ENCODE data around the gene FHIP1B. TPM values are rescaled to one million over a fixed set of nuclear protein-coding genes. Genes with fewer than 3 reads are reported as not detected.

FHIP1B gene
- total and polyA plus RNA-seq, 4 donors, result 12.3 to 21.2 (median 16.9) TPM

DNA sequence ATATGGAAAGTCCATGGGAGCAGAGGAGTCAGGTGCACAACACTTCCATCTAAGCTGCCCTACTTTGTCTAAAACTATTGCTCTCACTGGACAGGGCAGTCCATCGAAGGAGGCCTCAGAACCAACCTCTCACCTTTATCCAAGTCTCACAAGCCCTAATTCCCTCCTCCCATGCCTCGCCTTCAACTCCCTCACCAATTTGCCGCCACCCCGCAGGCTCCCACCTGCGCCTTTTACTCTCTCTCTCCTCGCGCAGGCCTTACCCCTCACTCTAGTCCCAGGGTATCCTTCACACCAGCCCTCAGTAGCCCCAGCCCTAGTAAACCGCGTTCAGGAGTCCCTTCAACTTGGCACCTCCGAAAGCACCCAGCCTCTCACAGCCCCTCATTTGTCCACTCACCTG, 451 bp downstream of the FHIP1B start:
- TF ChIP-seq RAD21 (IDR thresholded peaks at IDR 0.05), result no peak
- no peak for TF ChIP-seq FOXA1 (IDR thresholded peaks at IDR 0.05)
- TF ChIP-seq RXRA (IDR thresholded peaks at IDR 0.05), result no peak
- TF ChIP-seq, protein P1, sequence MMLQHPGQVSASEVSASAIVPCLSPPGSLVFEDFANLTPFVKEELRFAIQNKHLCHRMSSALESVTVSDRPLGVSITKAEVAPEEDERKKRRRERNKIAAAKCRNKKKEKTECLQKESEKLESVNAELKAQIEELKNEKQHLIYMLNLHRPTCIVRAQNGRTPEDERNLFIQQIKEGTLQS (IDR thresholded peaks at IDR 0.05), result no peak
- no peak for TF ChIP-seq FOXA2 (IDR thresholded peaks at IDR 0.05)
- no peak for TF ChIP-seq TAF1 (conservative IDR thresholded peaks at IDR 0.05)
- TF ChIP-seq SP1 (IDR thresholded peaks at IDR 0.05), result no peak
- TF ChIP-seq, protein P2, sequence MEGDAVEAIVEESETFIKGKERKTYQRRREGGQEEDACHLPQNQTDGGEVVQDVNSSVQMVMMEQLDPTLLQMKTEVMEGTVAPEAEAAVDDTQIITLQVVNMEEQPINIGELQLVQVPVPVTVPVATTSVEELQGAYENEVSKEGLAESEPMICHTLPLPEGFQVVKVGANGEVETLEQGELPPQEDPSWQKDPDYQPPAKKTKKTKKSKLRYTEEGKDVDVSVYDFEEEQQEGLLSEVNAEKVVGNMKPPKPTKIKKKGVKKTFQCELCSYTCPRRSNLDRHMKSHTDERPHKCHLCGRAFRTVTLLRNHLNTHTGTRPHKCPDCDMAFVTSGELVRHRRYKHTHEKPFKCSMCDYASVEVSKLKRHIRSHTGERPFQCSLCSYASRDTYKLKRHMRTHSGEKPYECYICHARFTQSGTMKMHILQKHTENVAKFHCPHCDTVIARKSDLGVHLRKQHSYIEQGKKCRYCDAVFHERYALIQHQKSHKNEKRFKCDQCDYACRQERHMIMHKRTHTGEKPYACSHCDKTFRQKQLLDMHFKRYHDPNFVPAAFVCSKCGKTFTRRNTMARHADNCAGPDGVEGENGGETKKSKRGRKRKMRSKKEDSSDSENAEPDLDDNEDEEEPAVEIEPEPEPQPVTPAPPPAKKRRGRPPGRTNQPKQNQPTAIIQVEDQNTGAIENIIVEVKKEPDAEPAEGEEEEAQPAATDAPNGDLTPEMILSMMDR (IDR thresholded peaks at IDR 0.05; ENCODE audit: low read depth, low read length, missing input control), result no peak
- no peak for TF ChIP-seq HNF4G (IDR thresholded peaks at IDR 0.05)
- TF ChIP-seq, protein P3, sequence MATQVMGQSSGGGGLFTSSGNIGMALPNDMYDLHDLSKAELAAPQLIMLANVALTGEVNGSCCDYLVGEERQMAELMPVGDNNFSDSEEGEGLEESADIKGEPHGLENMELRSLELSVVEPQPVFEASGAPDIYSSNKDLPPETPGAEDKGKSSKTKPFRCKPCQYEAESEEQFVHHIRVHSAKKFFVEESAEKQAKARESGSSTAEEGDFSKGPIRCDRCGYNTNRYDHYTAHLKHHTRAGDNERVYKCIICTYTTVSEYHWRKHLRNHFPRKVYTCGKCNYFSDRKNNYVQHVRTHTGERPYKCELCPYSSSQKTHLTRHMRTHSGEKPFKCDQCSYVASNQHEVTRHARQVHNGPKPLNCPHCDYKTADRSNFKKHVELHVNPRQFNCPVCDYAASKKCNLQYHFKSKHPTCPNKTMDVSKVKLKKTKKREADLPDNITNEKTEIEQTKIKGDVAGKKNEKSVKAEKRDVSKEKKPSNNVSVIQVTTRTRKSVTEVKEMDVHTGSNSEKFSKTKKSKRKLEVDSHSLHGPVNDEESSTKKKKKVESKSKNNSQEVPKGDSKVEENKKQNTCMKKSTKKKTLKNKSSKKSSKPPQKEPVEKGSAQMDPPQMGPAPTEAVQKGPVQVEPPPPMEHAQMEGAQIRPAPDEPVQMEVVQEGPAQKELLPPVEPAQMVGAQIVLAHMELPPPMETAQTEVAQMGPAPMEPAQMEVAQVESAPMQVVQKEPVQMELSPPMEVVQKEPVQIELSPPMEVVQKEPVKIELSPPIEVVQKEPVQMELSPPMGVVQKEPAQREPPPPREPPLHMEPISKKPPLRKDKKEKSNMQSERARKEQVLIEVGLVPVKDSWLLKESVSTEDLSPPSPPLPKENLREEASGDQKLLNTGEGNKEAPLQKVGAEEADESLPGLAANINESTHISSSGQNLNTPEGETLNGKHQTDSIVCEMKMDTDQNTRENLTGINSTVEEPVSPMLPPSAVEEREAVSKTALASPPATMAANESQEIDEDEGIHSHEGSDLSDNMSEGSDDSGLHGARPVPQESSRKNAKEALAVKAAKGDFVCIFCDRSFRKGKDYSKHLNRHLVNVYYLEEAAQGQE (IDR thresholded peaks at IDR 0.05), result no peak
- no peak for TF ChIP-seq NR2F2 (IDR thresholded peaks at IDR 0.05)
- TF ChIP-seq, protein P4, sequence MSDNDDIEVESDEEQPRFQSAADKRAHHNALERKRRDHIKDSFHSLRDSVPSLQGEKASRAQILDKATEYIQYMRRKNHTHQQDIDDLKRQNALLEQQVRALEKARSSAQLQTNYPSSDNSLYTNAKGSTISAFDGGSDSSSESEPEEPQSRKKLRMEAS (IDR thresholded peaks at IDR 0.05), result no peak
- no peak for TF ChIP-seq GABPA (IDR thresholded peaks at IDR 0.05 in 1 of 2, conservative IDR thresholded peaks at IDR 0.05 in 1 of 2)
- TF ChIP-seq EGR1 (IDR thresholded peaks at IDR 0.05; ENCODE audit: low read depth in 2 of 2), result no peak
- TF ChIP-seq, protein P5, sequence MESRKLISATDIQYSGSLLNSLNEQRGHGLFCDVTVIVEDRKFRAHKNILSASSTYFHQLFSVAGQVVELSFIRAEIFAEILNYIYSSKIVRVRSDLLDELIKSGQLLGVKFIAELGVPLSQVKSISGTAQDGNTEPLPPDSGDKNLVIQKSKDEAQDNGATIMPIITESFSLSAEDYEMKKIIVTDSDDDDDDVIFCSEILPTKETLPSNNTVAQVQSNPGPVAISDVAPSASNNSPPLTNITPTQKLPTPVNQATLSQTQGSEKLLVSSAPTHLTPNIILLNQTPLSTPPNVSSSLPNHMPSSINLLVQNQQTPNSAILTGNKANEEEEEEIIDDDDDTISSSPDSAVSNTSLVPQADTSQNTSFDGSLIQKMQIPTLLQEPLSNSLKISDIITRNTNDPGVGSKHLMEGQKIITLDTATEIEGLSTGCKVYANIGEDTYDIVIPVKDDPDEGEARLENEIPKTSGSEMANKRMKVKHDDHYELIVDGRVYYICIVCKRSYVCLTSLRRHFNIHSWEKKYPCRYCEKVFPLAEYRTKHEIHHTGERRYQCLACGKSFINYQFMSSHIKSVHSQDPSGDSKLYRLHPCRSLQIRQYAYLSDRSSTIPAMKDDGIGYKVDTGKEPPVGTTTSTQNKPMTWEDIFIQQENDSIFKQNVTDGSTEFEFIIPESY (IDR thresholded peaks at IDR 0.05), result no peak
- no peak for TF ChIP-seq JUND (IDR thresholded peaks at IDR 0.05)
- TF ChIP-seq YY1 (IDR thresholded peaks at IDR 0.05), result no peak
- TF ChIP-seq HNF4A (conservative IDR thresholded peaks at IDR 0.05), result no peak
- H3K4me1 ChIP-seq (ENCODE audit: control insufficient read depth in 4 of 4, insufficient read depth in 4 of 4, low read length in 3 of 4), result peaks cover 7 to 32% (median 28%) of the 10 kb centered on the region in 4 donors
- no peaks in the 10 kb centered on the region for H3K36me3 ChIP-seq (ENCODE audit: control insufficient read depth in 4 of 4, insufficient read depth in 3 of 4, low read depth in 1 of 4, low read length in 3 of 4)
- H3K4me3 ChIP-seq (ENCODE audit: low read depth in 1 of 3, low read length in 3 of 3), result peak overlapping the region; percentile 68 to 78 (median 74)
- H3K9ac ChIP-seq (ENCODE audit: low read depth in 1 of 2, low read length in 2 of 2), result peak overlapping the region; percentile 17 to 60
- H3K27me3 ChIP-seq (ENCODE audit: control insufficient read depth in 4 of 4, insufficient read depth in 4 of 4, low read length in 3 of 4), result no peaks in the 10 kb centered on the region
- WGBS, result 2% methylated on average over 10 of the region's 10 CpGs
- DNase-seq (ENCODE audit: low spot score), result no peak
- H3K27ac ChIP-seq (ENCODE audit: low read depth in 1 of 2, low read length in 2 of 2), result peak overlapping the region; percentile 50 to 68
- H3K9me3 ChIP-seq (ENCODE audit: control insufficient read depth in 4 of 4, low read length in 3 of 4), result no peaks in the 10 kb centered on the region
